CD4-positive, alpha-beta T cell treated with Interleukin-2 at 100 ng/mL for 4 hours (primary cell): ENCODE data around the gene ADAM17.
A peak's percentile ranks its signal among the peaks of the same experiment; 100 is the strongest.
"Not testable (repeated sequence)": the region's sequence is repeated elsewhere in the genome, so short reads cannot be mapped to it uniquely, and the experiment has no call there.

Experiments
- DNase-seq: peaks from one replicate; pipeline ENCODE4 v3.0.0-alpha.2; 2020; ENCODE audit warnings: low spot score

The ADAM17 gene

DNA sequence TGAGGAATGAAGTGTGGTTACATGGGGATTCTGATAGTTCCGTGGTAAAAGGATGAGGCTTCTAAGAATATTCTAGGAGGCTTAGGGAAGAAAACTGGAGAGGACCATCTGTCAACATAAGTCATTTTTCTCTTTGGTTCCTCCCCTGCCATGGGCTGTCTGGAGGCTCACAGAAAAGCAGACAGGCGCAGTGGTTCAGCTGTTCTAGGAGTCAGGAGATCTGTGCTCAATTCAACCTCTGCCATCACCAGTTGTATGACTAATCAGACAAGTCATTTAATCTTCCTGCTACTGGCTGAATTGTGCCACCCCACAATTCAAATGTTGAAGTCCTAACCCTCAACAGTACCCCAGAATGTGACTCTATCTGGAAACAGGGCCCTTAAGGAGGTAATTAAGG, 36.4 kb downstream of the ADAM17 start:
- DNase-seq, result no peak

DNA sequence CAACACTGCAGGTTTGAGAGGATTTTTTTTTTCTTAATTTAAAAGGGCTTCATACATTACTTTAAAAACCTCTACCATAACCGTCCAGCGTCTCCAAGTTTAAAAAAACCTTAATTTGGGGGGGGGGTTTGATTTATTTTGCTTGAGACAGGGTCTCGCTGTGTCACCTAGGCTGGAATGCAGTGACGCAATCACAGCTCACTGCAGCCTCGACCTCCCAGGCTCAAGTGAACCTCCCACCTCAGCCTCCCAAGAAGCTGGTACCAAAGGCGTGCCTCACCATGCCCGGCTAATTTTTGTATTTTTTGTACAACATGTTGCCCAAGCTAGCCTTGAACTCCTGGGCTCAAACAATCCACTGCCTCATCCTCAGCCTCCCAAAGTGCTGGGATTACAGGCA, 36.9 kb downstream of the ADAM17 start:
- no peak for DNase-seq

DNA sequence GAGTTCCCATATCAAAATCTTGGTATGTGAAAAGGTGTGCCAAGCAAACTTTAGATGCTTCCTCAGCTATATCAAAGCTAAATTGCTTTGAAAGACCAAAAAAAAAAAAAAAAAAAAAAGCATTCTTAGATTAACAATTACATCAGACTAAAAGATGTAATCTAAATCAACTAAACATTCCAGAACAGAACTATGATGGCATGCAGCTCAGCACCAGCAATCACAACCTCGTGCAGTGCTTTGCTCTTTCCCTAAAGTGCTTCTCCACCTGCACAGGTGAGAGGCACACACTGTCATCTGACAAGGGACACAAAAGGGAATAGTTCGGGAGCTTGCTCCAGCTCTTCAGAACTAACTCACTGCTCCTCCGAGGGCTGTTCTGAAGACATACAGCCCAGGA, 37.5 kb downstream of the ADAM17 start:
- DNase-seq, result no peak

DNA sequence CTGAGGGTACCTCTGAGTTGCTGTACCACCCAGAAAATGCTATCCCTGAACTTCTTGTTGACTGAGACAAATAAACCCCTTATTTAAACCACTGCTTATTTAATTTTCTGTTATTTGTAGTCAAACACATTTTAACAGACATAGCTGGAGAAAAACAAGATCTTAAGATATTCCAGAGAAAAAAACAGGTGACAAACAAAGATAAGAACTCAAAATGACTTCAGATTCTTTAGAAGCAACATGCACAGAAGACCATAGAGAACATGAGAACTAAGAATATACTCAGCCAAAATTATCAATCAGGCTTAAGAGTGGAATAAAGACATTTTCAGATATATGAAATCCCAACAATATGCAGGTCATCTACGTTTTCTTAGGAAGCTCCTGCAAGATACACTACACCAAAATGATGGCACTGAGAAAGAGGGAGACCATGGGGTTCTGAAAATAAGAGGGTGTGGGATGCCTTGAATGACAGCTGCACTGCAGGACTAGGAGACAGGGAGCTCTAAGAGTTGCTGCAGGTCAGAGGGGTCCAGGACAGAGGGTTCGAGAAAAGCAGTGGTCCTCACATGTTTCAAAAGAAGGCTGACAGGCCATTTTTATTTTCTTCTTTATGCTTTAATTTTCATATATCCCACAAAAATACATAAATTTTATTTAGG, 38.4 kb downstream of the ADAM17 start:
- no peak for DNase-seq

DNA sequence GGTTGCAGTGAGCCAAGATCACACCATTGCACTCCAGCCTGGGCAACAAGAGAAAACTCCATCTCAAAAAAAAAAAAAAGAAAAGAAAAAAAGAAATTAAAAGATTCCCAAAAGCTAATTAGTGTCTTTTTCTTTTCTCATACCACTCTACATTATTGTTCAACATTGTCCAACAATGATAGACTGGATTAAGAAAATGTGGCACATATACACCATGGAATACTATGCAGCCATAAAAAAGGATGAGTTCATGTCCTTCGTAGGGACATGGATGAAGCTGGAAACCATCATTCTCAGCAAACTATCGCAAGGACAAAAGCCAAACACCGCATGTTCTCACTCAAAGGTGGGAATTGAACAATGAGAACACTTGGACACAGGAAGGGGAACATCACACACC, 41.7 kb downstream of the ADAM17 start:
- not testable (repeated sequence) for DNase-seq

- DNase-seq, result no peak
These were observed 46.7 kb downstream of the ADAM17 start for GRCh38 chr2:9508931-9509330.

- DNase-seq, result no peak
These were observed 57.4 kb downstream of the ADAM17 start for GRCh38 chr2:9498210-9498609.

GRCh38 chr2:9497017-9497416, 58.6 kb downstream of the ADAM17 start:
- DNase-seq, result peak; percentile 37

GRCh38 chr2:9494081-9494480, 61.5 kb downstream of the ADAM17 start:
- DNase-seq, result no peak

- DNase-seq, result no peak
These were observed 62.2 kb downstream of the ADAM17 start for GRCh38 chr2:9493478-9493877.

DNA sequence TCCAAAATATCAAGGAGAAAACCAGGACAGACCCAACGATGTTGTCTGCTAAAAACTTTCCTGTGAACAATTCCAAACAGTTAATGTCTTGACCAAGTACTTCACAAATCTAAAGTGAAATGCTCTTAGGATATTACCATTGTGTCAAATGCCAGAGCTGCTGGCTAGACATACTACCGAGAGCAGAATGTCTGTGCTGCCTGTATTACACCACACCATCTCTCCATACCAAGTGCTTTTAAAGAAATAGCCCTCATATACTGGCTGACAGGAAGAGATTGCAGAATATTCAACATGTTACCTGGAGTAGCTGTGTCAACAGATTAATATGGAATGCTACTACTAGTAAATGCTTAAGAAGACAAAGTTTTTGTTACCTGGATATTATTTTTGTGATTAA, 62.7 kb downstream of the ADAM17 start:
- DNase-seq, result no peak

DNA sequence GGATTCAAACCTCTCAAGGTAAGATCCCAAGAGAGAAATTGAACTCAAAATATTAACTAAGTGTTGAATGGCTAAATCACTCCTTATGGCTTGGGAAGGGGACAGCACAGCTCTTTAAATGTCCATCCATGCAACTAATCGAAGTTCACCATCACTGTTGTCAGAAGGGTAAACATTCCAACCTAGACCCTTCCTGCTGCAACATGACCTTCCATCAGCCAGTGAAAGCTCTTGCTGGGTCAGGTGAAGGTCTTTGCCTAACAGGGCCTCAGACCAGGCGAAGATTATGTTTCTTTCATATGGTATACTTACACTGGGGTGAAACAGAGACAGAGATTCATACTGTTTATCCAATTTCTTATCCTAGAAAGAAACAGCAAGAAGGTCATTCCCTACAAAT, 64.8 kb downstream of the ADAM17 start:
- DNase-seq, result no peak

GRCh38 chr2:9488583-9489547, 66.8 kb downstream of the ADAM17 start:
- DNase-seq, result no peak

DNA sequence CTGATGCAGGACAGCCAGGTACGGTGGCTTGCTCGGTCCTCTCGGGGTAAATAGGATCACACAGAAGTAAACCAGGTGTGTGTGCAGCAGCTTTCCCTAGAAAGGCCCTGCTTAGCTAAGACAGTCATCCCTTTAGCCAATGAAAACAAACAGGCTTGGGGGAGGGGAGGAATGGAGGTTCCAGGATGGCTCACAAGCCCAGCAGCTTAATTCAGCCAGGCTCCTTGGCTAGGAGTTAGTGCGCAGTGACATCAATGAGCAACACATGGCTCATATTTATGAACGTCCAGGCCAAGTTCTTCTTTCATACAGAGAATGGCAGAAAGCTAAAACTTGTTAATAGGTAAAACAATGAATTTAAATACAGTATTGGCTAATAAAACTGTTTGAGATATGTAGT, 71.1 kb downstream of the ADAM17 start:
- no peak for DNase-seq

DNA sequence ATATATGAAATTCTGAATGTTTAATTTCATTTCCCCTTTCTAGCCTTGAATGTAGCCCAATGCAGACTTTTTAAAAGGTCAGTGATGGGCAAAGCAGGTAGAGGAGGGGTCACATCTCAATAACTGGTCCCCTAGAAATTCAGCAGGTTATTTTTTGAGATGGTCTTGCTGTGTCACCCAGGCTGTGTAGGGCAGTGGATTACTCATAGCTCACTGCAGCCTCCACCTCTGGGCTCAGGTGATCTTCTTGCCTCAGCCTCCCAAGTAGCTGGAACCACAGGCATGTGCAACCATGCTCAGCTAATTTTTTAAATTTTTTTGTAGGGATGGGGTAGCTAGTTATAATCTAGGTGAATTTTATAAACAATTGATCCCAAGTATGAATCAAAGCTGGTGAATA, 72.5 kb downstream of the ADAM17 start:
- DNase-seq, result no peak

DNA sequence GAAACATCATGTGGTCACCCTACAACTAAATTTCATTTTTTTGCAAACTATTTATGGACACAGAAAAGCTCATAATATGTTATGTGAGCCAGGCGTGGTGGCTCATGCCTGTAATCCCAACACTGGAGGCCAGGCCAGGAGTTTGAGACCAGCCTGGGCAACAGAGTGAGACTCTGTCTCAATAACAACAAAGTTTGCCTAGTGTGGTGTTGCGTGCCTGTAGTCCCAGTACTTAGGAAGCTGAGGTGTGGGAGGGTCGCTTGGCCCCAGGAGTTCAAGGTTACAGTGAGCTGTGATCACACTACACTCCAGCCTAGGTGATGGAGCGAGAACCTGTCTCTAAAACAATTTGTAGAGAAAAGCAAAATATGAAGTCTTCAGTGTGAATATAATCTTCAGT, 75.5 kb downstream of the ADAM17 start:
- no peak for DNase-seq

DNA sequence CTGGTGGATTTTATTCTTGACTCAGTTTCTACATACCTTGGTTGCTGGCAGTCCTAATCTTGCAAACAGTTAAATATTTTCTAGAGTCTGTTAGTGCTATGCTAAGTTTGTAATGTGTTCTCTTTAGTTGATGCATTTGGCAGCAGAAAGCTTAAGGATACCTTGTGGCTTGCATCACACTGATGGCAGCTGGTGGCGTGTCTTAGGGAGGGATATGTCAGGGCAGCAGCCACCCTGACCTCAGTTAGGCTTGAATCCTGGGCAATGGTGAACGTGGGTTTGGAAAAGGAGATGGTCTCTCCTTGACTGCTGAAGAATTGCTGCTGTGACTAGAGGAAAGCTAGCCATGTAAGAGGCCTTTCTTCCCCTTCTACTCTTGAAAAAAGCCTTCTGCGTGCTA, 77.1 kb downstream of the ADAM17 start:
- DNase-seq, result no peak

DNA sequence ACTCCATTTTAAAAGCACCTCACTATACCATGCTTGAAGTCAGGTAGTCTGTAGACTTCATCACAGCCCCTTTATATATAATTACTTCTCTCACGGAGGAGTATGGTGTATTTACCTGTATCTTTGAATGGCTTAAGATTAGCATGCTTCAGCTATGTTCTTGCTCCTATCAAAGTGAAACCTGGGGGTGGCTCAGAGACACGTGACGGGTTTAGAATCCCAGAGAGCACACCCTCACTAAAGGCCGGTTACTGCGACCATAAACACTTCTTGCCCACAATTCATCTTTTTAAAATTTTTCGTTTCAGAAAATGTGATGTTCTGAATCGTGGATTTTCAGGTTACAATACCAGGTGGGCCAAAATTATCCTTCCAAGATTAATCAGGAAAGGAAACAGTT, 77.7 kb downstream of the ADAM17 start:
- no peak for DNase-seq

GRCh38 chr2:9474361-9475057, 81.1 kb downstream of the ADAM17 start, which contains the start of gene IAH1:
TSS of gene IAH1 (plus strand) at chr2:9474551. CDS start at chr2:9474567, 16 bp downstream.
- DNase-seq, result peak; percentile 81

DNA sequence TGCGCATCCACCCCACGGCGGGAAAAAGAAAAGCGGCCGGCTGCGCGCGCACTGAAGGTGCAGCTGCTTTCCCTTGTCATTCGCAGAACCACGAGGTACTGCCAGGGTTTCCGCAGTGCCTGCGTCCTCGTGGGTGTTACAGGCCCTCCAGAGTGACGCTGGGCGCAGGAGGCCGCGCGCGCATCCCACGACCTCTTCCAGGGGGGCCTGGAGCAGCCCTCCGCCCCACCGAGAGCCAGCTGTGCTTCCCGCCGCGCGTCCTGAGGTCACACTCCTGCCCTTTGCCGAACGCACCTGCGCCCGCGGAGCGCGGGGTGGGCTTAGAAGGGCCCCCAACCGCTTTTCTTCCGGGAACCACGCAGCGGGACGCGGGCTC, 81.7 kb downstream of the ADAM17 start:
- peak; percentile 72 for DNase-seq

- no peak for DNase-seq
These were observed 82.2 kb downstream of the ADAM17 start for GRCh38 chr2:9473308-9473984.

DNA sequence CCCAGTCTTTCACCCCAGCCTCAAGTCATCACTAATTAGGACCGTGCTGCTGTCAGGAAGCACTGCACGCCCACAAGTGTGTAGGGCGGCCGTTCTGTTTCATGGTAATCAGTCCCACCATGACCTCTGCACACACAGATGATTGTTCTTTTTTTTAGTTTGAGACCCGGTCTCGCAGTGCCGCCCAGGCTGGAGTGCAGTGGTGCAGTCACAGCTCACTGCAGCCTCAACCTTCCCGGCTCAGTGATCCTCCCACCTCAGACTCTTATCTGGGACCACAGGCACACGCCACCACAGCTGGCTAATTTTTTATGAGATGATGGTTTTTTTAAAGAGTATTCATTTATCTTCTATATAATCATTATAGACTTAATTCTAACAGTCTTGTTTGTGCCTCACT, 83.1 kb downstream of the ADAM17 start:
- DNase-seq, result no peak
